ENCODE measurements around the gene PDS5A. TPM values are rescaled to one million over a fixed set of nuclear protein-coding genes. Genes with fewer than 3 reads are reported as not detected.

PDS5A gene
- total and polyA plus RNA-seq, 9 of the 15 experiments (the other 6 are each of a cell fraction or from before 2014, with no cell fraction given) = 16.4 to 85.4 (median 70.0) TPM

- TF ChIP-seq PBX2 (CRISPR knock-in tag; IDR thresholded peaks at IDR 0.05; ENCODE audit: low read depth) (no peak), PBX2 (tag; conservative IDR thresholded peaks at IDR 0.05; ENCODE audit: low read depth) (no peak), HBP1 (CRISPR knock-in tag; IDR thresholded peaks at IDR 0.05) (no peak), BDP1 (IDR thresholded peaks at IDR 0.05; ENCODE audit: insufficient read depth, insufficient read length) (no peak), FOXK1 (CRISPR knock-in tag; IDR thresholded peaks at IDR 0.05; ENCODE audit: borderline replicate concordance) (no peak), KDM4B (IDR thresholded peaks at IDR 0.05; ENCODE audit: borderline replicate concordance in 2 of 2, low read depth in 1 of 2) (no peak)
Measured at GRCh38 chr4:39792128-39792527, 185.6 kb downstream of the PDS5A start (continued).

- Histone ChIP-seq H3K9me1 (ENCODE audit: control insufficient read depth, insufficient read depth, low read length) (no peaks in the 10 kb centered on the region), H3K79me2 (ENCODE audit: control insufficient read depth, insufficient read depth, low read length) (no peaks in the 10 kb centered on the region), H3K9ac (ENCODE audit: insufficient read depth in 1 of 2, low read depth in 2 of 2, low read length in 2 of 2) (no peak overlapping the region), H2AFZ (ENCODE audit: low read depth, low read length) (no peak overlapping the region), H3K4me3 (no peak overlapping the region), H3K27me3 (ENCODE audit: control insufficient read depth in 2 of 2, insufficient read depth in 2 of 2, low read length in 2 of 2) (no peaks in the 10 kb centered on the region), H4K20me1 (replicated peaks; ENCODE audit: control insufficient read depth, insufficient read depth, low read length) (no peaks in the 10 kb centered on the region), H3K4me1 (replicated peaks in 1 of 2; ENCODE audit: control insufficient read depth in 2 of 2, insufficient read depth in 2 of 2, low read length in 2 of 2) (peaks cover 6 to 8% of the 10 kb centered on the region in 2 experiments; a peak in 4 of 5 replicates), H3K27ac (ENCODE audit: extremely low read depth, low read depth, low read length) (no peak overlapping the region), H3K4me2 (ENCODE audit: insufficient read depth, low read length) (no peak overlapping the region), H3K36me3 (ENCODE audit: control insufficient read depth, insufficient read depth, low read length) (peaks cover 6% of the 10 kb centered on the region; the same call in 1 of the 3 replicates), H3K9me3 (replicated peaks; ENCODE audit: control insufficient read depth, insufficient read depth, low read depth, low read length) (no peaks in the 10 kb centered on the region)
- in situ Hi-C loops (cut with MboI) = no loop called here
- FAIRE-seq = no peak
- no TSS peak for BruUV-seq (replicated peaks)
- DNase-seq (ENCODE audit: extremely low read depth in 1 of 4, low spot score in 3 of 4) = no peak
- no peak; the same call in 2 of the 3 replicates for ATAC-seq
- TF ChIP-seq CEBPG (CRISPR knock-in tag; IDR thresholded peaks at IDR 0.05) = 0 out of 2 replicates have a peak, but pooled peaks have one; percentile 15
- no peak for TF ChIP-seq CEBPG (tag; conservative IDR thresholded peaks at IDR 0.05 in 1 of 2, IDR thresholded peaks at IDR 0.05 in 1 of 2)
- TF ChIP-seq CEBPB (tag; IDR thresholded peaks at IDR 0.05) = 0 out of 2 replicates have a peak, but pooled peaks have one; percentile 14
- TF ChIP-seq ATF3 (IDR thresholded peaks at IDR 0.05) = peak; percentile 58
- TF ChIP-seq ATF3 (CRISPR knock-in tag; conservative IDR thresholded peaks at IDR 0.05) = no peak
- TF ChIP-seq ZEB2 (IDR thresholded peaks at IDR 0.05) = no peak
- ChIA-PET CTCF (ENCODE audit: low intra/inter-chr PET ratio) (no interaction called here), POLR2A (interaction anchor here (1.1 kb wide), 1 partner anchor 9 kb away, joined by 3 read pairs; no protein-coding TSS in a partner anchor)
- intact Hi-C loops (cut with micrococcal nuclease) = no loop called here
- 43% methylated on average over 4 of the region's 4 CpGs for WGBS (ENCODE audit: insufficient coverage, low coverage, missing lambda C conversion rate)
Measured at GRCh38 chr4:39786838-39787237, 190.9 kb downstream of the PDS5A start.

All from K562 (cell line).